ENCODE data around the gene HPCAL1. TPM values are rescaled to one million over a fixed set of nuclear protein-coding genes. Genes with fewer than 3 reads are reported as not detected.

HPCAL1 gene
- total and polyA plus RNA-seq, 2 donors (not counting 1 experiment from before 2014, with no cell fraction given): 60.3 to 65.1 TPM

DNA sequence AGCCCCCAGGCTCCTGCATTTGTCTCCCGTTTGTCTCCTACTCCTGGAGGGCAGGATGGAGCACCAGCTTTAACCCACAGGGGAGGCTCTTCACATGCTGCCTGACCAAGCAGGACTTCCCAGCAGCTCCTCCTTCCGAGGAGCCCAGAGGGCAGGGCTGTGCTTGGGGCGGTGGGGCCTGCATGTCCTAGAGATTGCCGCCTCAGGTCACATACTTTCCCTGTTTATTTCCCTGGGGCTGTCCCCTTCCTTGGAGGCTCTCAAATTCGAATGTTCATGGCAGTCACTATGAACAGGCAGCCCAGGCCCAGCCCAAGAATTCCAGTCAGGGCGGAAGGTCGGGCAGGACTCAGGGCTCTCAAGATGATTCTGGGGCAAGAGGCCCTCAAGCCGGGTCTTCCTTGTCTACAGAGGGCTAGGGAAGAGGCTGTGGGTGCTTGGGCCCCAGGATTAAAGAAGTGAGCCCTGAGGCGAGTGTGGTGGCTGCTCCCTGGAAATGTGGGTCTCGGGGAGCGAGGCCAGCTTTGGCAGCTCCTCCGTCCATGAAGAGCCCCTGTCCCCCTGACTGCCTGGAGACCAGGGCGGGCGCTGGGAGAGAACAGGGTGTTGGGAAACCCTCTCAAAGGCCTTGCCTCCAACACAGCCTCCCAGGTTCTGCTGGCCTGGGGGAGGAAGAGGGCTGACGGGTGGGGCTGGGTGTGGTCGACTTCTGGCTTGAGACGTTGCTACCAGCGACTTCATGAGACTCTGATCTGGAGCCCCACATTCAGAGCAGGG is 48.9 kb upstream of the HPCAL1 start:
- no peak overlapping the region for H2AFZ ChIP-seq (ENCODE audit: insufficient read depth, low read depth, low read length, poor library complexity, severe bottlenecking)
- no peak for DNase-seq
- WGBS (ENCODE audit: insufficient coverage): 90% methylated on average over 16 of the region's 18 CpGs

More for the DNA sequence above, 48.9 kb upstream of the HPCAL1 start:
- Histone ChIP-seq H3K27ac (ENCODE audit: low read length in 2 of 2) (no peak overlapping the region), H3K27me3 (replicated peaks in 1 of 4; ENCODE audit: control extremely low read depth in 1 of 4, control insufficient read depth in 3 of 4, insufficient read depth in 4 of 4, low read length in 3 of 4) (peaks cover 0 to 10% (median 0%) of the 10 kb centered on the region in 4 experiments), H3K9me3 (ENCODE audit: control extremely low read depth in 1 of 3, control insufficient read depth in 2 of 3, insufficient read depth in 1 of 3, low read length in 2 of 3) (peaks cover 3 to 19% (median 5%) of the 10 kb centered on the region in 3 donors), H3K36me3 (replicated peaks in 1 of 2; ENCODE audit: control extremely low read depth in 1 of 2, control insufficient read depth in 1 of 2, extremely low read depth in 1 of 2, insufficient read depth in 2 of 2, low read length in 1 of 2) (no peaks in the 10 kb centered on the region), H3K4me3 (ENCODE audit: control extremely low read depth in 1 of 5, extremely low read depth in 1 of 5, insufficient read depth in 1 of 5, low read depth in 2 of 5, low read length in 4 of 5) (no peak overlapping the region), H3K4me1 (ENCODE audit: control insufficient read depth in 2 of 2, insufficient read depth in 2 of 2, low read length in 2 of 2) (no peaks in the 10 kb centered on the region), H3K9ac (ENCODE audit: low read length) (no peak overlapping the region), H4K20me1 (ENCODE audit: control insufficient read depth, insufficient read depth, low read length, poor library complexity, severe bottlenecking) (no peaks in the 10 kb centered on the region), H3K79me2 (ENCODE audit: control insufficient read depth, insufficient read depth, low read length) (no peaks in the 10 kb centered on the region), H3K4me2 (replicated peaks; ENCODE audit: low read depth, low read length, poor library complexity, severe bottlenecking) (no peak overlapping the region)
- CTCF ChIA-PET: no interaction called here
- H3K27ac Mint-ChIP-seq: no peak overlapping the region
- H3K9me3 Mint-ChIP-seq (ENCODE audit: insufficient read depth): peaks cover 6% of the 10 kb centered on the region
- POLR2A ChIA-PET: no interaction called here
- intact Hi-C loops (cut with micrococcal nuclease): no loop called here
- no peak for ATAC-seq (ENCODE audit: low read depth)
- H3K27me3 Mint-ChIP-seq: peaks cover 14% of the 10 kb centered on the region
- peaks cover 3% of the 10 kb centered on the region for H3K4me1 Mint-ChIP-seq
- no peak overlapping the region for H3K4me3 Mint-ChIP-seq
- no peak for TF ChIP-seq EZH2 (IDR thresholded peaks at IDR 0.05; ENCODE audit: borderline replicate concordance, insufficient read depth, low read depth, low read length, poor library complexity, severe bottlenecking)
- TF ChIP-seq, protein P1, sequence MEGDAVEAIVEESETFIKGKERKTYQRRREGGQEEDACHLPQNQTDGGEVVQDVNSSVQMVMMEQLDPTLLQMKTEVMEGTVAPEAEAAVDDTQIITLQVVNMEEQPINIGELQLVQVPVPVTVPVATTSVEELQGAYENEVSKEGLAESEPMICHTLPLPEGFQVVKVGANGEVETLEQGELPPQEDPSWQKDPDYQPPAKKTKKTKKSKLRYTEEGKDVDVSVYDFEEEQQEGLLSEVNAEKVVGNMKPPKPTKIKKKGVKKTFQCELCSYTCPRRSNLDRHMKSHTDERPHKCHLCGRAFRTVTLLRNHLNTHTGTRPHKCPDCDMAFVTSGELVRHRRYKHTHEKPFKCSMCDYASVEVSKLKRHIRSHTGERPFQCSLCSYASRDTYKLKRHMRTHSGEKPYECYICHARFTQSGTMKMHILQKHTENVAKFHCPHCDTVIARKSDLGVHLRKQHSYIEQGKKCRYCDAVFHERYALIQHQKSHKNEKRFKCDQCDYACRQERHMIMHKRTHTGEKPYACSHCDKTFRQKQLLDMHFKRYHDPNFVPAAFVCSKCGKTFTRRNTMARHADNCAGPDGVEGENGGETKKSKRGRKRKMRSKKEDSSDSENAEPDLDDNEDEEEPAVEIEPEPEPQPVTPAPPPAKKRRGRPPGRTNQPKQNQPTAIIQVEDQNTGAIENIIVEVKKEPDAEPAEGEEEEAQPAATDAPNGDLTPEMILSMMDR (IDR thresholded peaks at IDR 0.05): no peak
